Measurements from ENCODE around the gene CMTM3. TPM values are rescaled to one million over a fixed set of nuclear protein-coding genes. Genes with fewer than 3 reads are reported as not detected.
"Not testable (repeated sequence)": the region's sequence is repeated elsewhere in the genome, so short reads cannot be mapped to it uniquely, and the experiment has no call there.

Gene CMTM3
- polyA plus RNA-seq, 1 of the 3 experiments (the other 2 are of a cell fraction), result 69.4 TPM

- Histone ChIP-seq H4K20me1 (ENCODE audit: insufficient read depth) (peaks cover 24% of the 10 kb centered on the region; the same call in 1 of the 2 replicates), H3K27me3 (ENCODE audit: insufficient read depth) (no peaks in the 10 kb centered on the region), H3K27ac (ENCODE audit: low read depth in 2 of 2, low read length in 1 of 2) (peak overlapping the region; percentile 36 to 38; a peak in 3 of 4 replicates), H3K79me2 (ENCODE audit: insufficient read depth) (peaks cover 58% of the 10 kb centered on the region), H3K9me2 (no peaks in the 10 kb centered on the region), H2AFZ (ENCODE audit: low read depth) (no peak overlapping the region), H3F3A (replicated peaks; ENCODE audit: insufficient read depth) (peaks cover 13% of the 10 kb centered on the region), H3K4me1 (ENCODE audit: control insufficient read depth in 1 of 2, insufficient read depth in 2 of 2, low read depth in 1 of 2, low read length in 1 of 2) (peaks cover 5 to 19% of the 10 kb centered on the region in 2 experiments; a peak in 3 of 4 replicates), H3K9me3 (no peaks in the 10 kb centered on the region), H3K4me3 (ENCODE audit: low read depth in 2 of 2, low read length in 1 of 2) (no peak overlapping the region), H3K4me2 (peak overlapping the region; percentile 38; the same call in 1 of the 2 replicates), H3K36me3 (replicated peaks in 1 of 2; ENCODE audit: control insufficient read depth in 1 of 2, insufficient read depth in 2 of 2, low read length in 1 of 2) (peaks cover 24 to 46% of the 10 kb centered on the region in 2 experiments), H3K9ac (no peak overlapping the region)
- 92% methylated on average over 9 of the region's 12 CpGs for WGBS (ENCODE audit: low lambda C conversion rate)
- ChIA-PET CTCF (interaction anchor here (0.5 to 6.5 kb wide), 51 partner anchors 10 to 800 kb away, joined by 3 to 68 read pairs (median 5); partner anchors contain the start of genes CKLF, CMTM2 and NAE1), POLR2A (interaction anchor here (1.3 kb wide), 1 partner anchor 52 kb away, joined by 5 read pairs; no protein-coding TSS in a partner anchor)
- TF ChIP-seq CTCF (IDR thresholded peaks at IDR 0.05) (no peak), POLR2AphosphoS5 (IDR thresholded peaks at IDR 0.05; ENCODE audit: low read depth, low read length) (no peak), ELF1 (IDR thresholded peaks at IDR 0.05) (no peak), NRF1 (IDR thresholded peaks at IDR 0.05; ENCODE audit: low read depth, low read length) (no peak), SIN3A (IDR thresholded peaks at IDR 0.05; ENCODE audit: borderline replicate concordance, low read depth, low read length) (no peak), TCF12 (IDR thresholded peaks at IDR 0.05) (no peak), FOXJ3 (CRISPR knock-in tag; IDR thresholded peaks at IDR 0.05) (no peak), IRF3 (IDR thresholded peaks at IDR 0.05; ENCODE audit: low read depth, low read length) (no peak), RAD21 (IDR thresholded peaks at IDR 0.05; ENCODE audit: low read length) (no peak), RFX5 (IDR thresholded peaks at IDR 0.05; ENCODE audit: low read length) (no peak)
- no peak for DNase-seq
Measured at GRCh38 chr16:66609139-66609510, 4.6 kb downstream of the CMTM3 start.

- H4K20me1 ChIP-seq (ENCODE audit: insufficient read depth), result peaks cover 24% of the 10 kb centered on the region; the same call in 1 of the 2 replicates
- H3K9ac ChIP-seq, result no peak overlapping the region
- no peaks in the 10 kb centered on the region for H3K9me3 ChIP-seq
- no peak overlapping the region for H3K27ac ChIP-seq (ENCODE audit: low read depth in 2 of 2, low read length in 1 of 2)
- no peaks in the 10 kb centered on the region for H3K9me2 ChIP-seq
- TF ChIP-seq FOXJ3 (CRISPR knock-in tag; IDR thresholded peaks at IDR 0.05) (no peak), TAF1 (IDR thresholded peaks at IDR 0.05; ENCODE audit: borderline replicate concordance, low read depth, low read length) (no peak), CHD2 (IDR thresholded peaks at IDR 0.05; ENCODE audit: low read length, partially characterized antibody) (no peak), USF1 (IDR thresholded peaks at IDR 0.05; ENCODE audit: borderline replicate concordance, low read depth) (no peak), CTCF (IDR thresholded peaks at IDR 0.05) (no peak), JUND (IDR thresholded peaks at IDR 0.05) (no peak), SMC3 (IDR thresholded peaks at IDR 0.05; ENCODE audit: low read depth, low read length) (no peak), NRF1 (IDR thresholded peaks at IDR 0.05; ENCODE audit: low read depth, low read length) (no peak)
- H3K36me3 ChIP-seq (replicated peaks in 1 of 2; ENCODE audit: control insufficient read depth in 1 of 2, insufficient read depth in 2 of 2, low read length in 1 of 2), result peaks cover 24 to 57% of the 10 kb centered on the region in 2 experiments
- WGBS (ENCODE audit: low lambda C conversion rate), result 93% methylated on average over 11 of the region's 14 CpGs
- no peak overlapping the region for H3K4me2 ChIP-seq
- peaks cover 51% of the 10 kb centered on the region for H3K79me2 ChIP-seq (ENCODE audit: insufficient read depth)
- POLR2A ChIA-PET, result no interaction called here
- H3K4me3 ChIP-seq (ENCODE audit: low read depth in 2 of 2, low read length in 1 of 2), result no peak overlapping the region
- H3F3A ChIP-seq (replicated peaks; ENCODE audit: insufficient read depth), result peaks cover 13% of the 10 kb centered on the region
- no peak overlapping the region for H2AFZ ChIP-seq (ENCODE audit: low read depth)
- peaks cover 5 to 19% of the 10 kb centered on the region in 2 experiments; a peak in 3 of 4 replicates for H3K4me1 ChIP-seq (ENCODE audit: control insufficient read depth in 1 of 2, insufficient read depth in 2 of 2, low read depth in 1 of 2, low read length in 1 of 2)
- DNase-seq, result no peak
- CTCF ChIA-PET, result interaction anchor here (1.1 to 6.5 kb wide), 9 partner anchors 13 to 556 kb away, joined by 3 to 68 read pairs (median 25); no protein-coding TSS in a partner anchor
- H3K27me3 ChIP-seq (ENCODE audit: insufficient read depth), result no peaks in the 10 kb centered on the region
Measured at GRCh38 chr16:66610111-66610820, 5.8 kb downstream of the CMTM3 start.

- CTCF ChIA-PET, result interaction anchor here (1.3 to 6.5 kb wide), 4 partner anchors 9 to 261 kb away, joined by 4 to 68 read pairs (median 5); no protein-coding TSS in a partner anchor
- POLR2A ChIA-PET, result not testable (repeated sequence)
Measured at GRCh38 chr16:66611911-66612310, 7.4 kb downstream of the CMTM3 start.

More at GRCh38 chr16:66611911-66612310, 7.4 kb downstream of the CMTM3 start:
- DNase-seq; H2AFZ ChIP-seq (ENCODE audit: low read depth); H3K4me2 ChIP-seq; H3K9me3 ChIP-seq; H3K27me3 ChIP-seq (ENCODE audit: insufficient read depth); H3K9ac ChIP-seq; H3K9me2 ChIP-seq; H3K4me3 ChIP-seq (ENCODE audit: low read depth in 2 of 2, low read length in 1 of 2); H3K27ac ChIP-seq (ENCODE audit: low read depth in 2 of 2, low read length in 1 of 2): not testable (repeated sequence)
- Histone ChIP-seq H3F3A (replicated peaks; ENCODE audit: insufficient read depth) (peaks cover 20% of the 10 kb centered on the region), H3K4me1 (ENCODE audit: control insufficient read depth in 1 of 2, insufficient read depth in 2 of 2, low read depth in 1 of 2, low read length in 1 of 2) (peaks cover 14% of the 10 kb centered on the region in 2 experiments; a peak in 3 of 4 replicates), H3K79me2 (ENCODE audit: insufficient read depth) (peaks cover 35% of the 10 kb centered on the region), H3K36me3 (replicated peaks in 1 of 2; ENCODE audit: control insufficient read depth in 1 of 2, insufficient read depth in 2 of 2, low read length in 1 of 2) (peaks cover 24 to 58% of the 10 kb centered on the region in 2 experiments), H4K20me1 (ENCODE audit: insufficient read depth) (peaks cover 19% of the 10 kb centered on the region; the same call in 1 of the 2 replicates)
- WGBS (ENCODE audit: low lambda C conversion rate), result 100% methylated on average over 5 of the region's 8 CpGs

Measured in SK-N-SH (cell line).